Endothelial cell of umbilical vein (primary cell): ENCODE data around the gene CCL2. TPM values are rescaled to one million over a fixed set of nuclear protein-coding genes. Genes with fewer than 3 reads are reported as not detected.

Experiments used
- BruUV-seq: library from RNA; stranded (reverse); fragments of 400-500 nt; replicated peaks from 2 replicates; lab custom pipeline; 2021; lab: Mats Ljungman, UMichigan
- CTCF ChIA-PET: fragments of 300-600, 350-600 bp; sonication (Branson Sonifier 250); formaldehyde crosslinking; loops from one replicate; lab custom pipeline; 2021; ENCODE audit warnings: antibody characterized with exemption, inconsistent platforms; lab: Charles Lee
- POLR2A ChIA-PET: fragments of 300-600, 350-600 bp; sonication (Branson Sonifier 250); formaldehyde crosslinking; loops from one replicate; lab custom pipeline; 2021; ENCODE audit warnings: antibody characterized with exemption, inconsistent platforms; lab: Charles Lee
- DNase-seq: peaks from one replicate; pipeline ENCODE4 v3.0.0-alpha.2; 2011; ENCODE audit warnings: low read depth, low spot score
- FAIRE-seq: peaks from 2 replicates; lab custom pipeline; 2011; peaks lifted over from hg19 to GRCh38; lab: Jason Lieb, UNC
- H2AFZ ChIP-seq: 2 replicates; pipeline ENCODE4 v1.6.0; 2012; ENCODE audit warnings: low read depth, low read length, control low read depth, inconsistent platforms
- H3K27ac ChIP-seq: 2 replicates; pipeline ENCODE4 v1.5.1; 2011; ENCODE audit warnings: low read depth, mild to moderate bottlenecking, control low read depth, low read length, moderate library complexity; ENCODE audit not compliant: insufficient read depth
- H3K27me3 ChIP-seq, 2 experiments: 2 replicates each; pipeline versions ENCODE4 v1.6.0 to v1.6.1; 2011; ENCODE audit warnings: low read length in 2 of 2, mixed read lengths in 1 of 2; ENCODE audit not compliant: control insufficient read depth in 2 of 2, insufficient read depth in 2 of 2
- H3K36me3 ChIP-seq, 2 experiments: 2 replicates in 1 of 2; 3 replicates in 1 of 2; pipeline ENCODE4 v1.5.1; 2011; ENCODE audit warnings: low read length in 2 of 2, mild to moderate bottlenecking in 1 of 2, moderate library complexity in 1 of 2; ENCODE audit not compliant: control insufficient read depth in 2 of 2, insufficient read depth in 2 of 2; ENCODE audit errors: extremely low read depth in 1 of 2
- H3K4me1 ChIP-seq: 3 replicates; pipeline ENCODE4 v1.5.1; 2011; ENCODE audit warnings: mild to moderate bottlenecking, low read length; ENCODE audit not compliant: control insufficient read depth, insufficient read depth; ENCODE audit errors: extremely low read depth
- H3K4me2 ChIP-seq: 2 replicates; pipeline ENCODE4 v1.6.1; 2011; ENCODE audit warnings: low read length, control low read depth, mixed read lengths; ENCODE audit not compliant: insufficient read depth
- H3K4me3 ChIP-seq, 3 experiments: fragments of 200-600 bp in 1 of 3; sonication (generic), shearing (Covaris generic) in 1 of 3; replicated peaks in 1 of 3; 2 replicates each; pipeline ENCODE4 v1.5.1; 2011 to 2016; ENCODE audit warnings: control low read depth in 3 of 3, low read length in 3 of 3, mild to moderate bottlenecking in 2 of 3, inconsistent platforms in 1 of 3, low read depth in 1 of 3, moderate library complexity in 1 of 3; ENCODE audit not compliant: insufficient read depth in 1 of 3
- H3K79me2 ChIP-seq: 2 replicates; pipeline ENCODE4 v1.6.0; 2012; ENCODE audit warnings: low read length, inconsistent platforms; ENCODE audit not compliant: control insufficient read depth, insufficient read depth
- H3K9ac ChIP-seq: replicated peaks from 2 replicates; pipeline ENCODE3; 2011; ENCODE audit warnings: low read length, control low read depth; ENCODE audit not compliant: insufficient read depth; ENCODE audit errors: extremely low read depth
- H3K9me1 ChIP-seq: replicated peaks from 3 replicates; pipeline ENCODE4 v1.6.0; 2011; ENCODE audit warnings: mild to moderate bottlenecking, low read length; ENCODE audit not compliant: control insufficient read depth, insufficient read depth; ENCODE audit errors: extremely low read depth
- H3K9me3 ChIP-seq: replicated peaks from 2 replicates; pipeline ENCODE4 v1.5.1; 2012; ENCODE audit warnings: low read length, inconsistent platforms; ENCODE audit not compliant: control insufficient read depth, insufficient read depth
- H4K20me1 ChIP-seq: replicated peaks from 2 replicates; pipeline ENCODE3; 2011; ENCODE audit warnings: mild to moderate bottlenecking, low read length; ENCODE audit not compliant: control insufficient read depth, insufficient read depth; ENCODE audit errors: extremely low read depth
- EZH2 ChIP-seq: IDR thresholded peaks from 2 replicates; pipeline ENCODE4 v1.6.1; 2012; ENCODE audit warnings: borderline replicate concordance, low read depth, mild to moderate bottlenecking, moderate library complexity, low read length, inconsistent platforms; ENCODE audit not compliant: severe bottlenecking
- FOS ChIP-seq: IDR thresholded peaks from 2 replicates; pipeline ENCODE4 v1.6.1; 2011; ENCODE audit warnings: mild to moderate bottlenecking, low read length, moderate library complexity, borderline replicate concordance; ENCODE audit not compliant: insufficient read depth
- GATA2 ChIP-seq: IDR thresholded peaks from 2 replicates; pipeline ENCODE4 v1.7.0; 2011; ENCODE audit warnings: low read depth, mild to moderate bottlenecking, moderate library complexity, mixed read lengths, low read length; ENCODE audit not compliant: insufficient read length, insufficient read depth
- JUN ChIP-seq: IDR thresholded peaks from 2 replicates; pipeline ENCODE4 v1.6.1; 2011; ENCODE audit warnings: borderline replicate concordance, low read depth; ENCODE audit not compliant: insufficient read length, insufficient read depth
- MYC ChIP-seq: IDR thresholded peaks from one replicate; pipeline ENCODE4 v1.6.1; 2011; ENCODE audit warnings: mild to moderate bottlenecking, low read depth, low read length
- POLR2A ChIP-seq: IDR thresholded peaks from 2 replicates; pipeline ENCODE4 v1.6.1; 2012; ENCODE audit warnings: low read depth, mild to moderate bottlenecking, control low read depth, low read length
- POLR2AphosphoS5 ChIP-seq: IDR thresholded peaks from 2 replicates; pipeline ENCODE4 v1.6.1; 2012; ENCODE audit warnings: low read depth, mild to moderate bottlenecking, control low read depth, low read length, moderate library complexity; ENCODE audit not compliant: insufficient read depth
- dilution Hi-C: fragments of 300-500 bp; cut with MboI; formaldehyde crosslinking; loops from one replicate; pipeline ENCODE4 v1.15.0; 2019; ENCODE audit warnings: low sequenced_read_pairs; ENCODE audit not compliant: extremely low pct_ligation_motif_present
- intact Hi-C: fragments of 100-400 bp; cut with micrococcal nuclease; formaldehyde crosslinking; loops from one replicate; pipeline ENCODE4 v1.10.0; 2022
- polyA plus RNA-seq, 4 experiments: library from polyadenylated mRNA; depleted of rRNA in 3 of 4; stranded (reverse) in 3 of 4; unstranded in 1 of 4; fragments of >200 nt; gene quantifications; 2 replicates each; pipeline versions ENCODE4 v1.2.1 to v1.2.3, GENCODE V29; 2011 to 2012; ENCODE audit warnings: missing spikeins in 1 of 4
- total RNA-seq: library from RNA; stranded (reverse); gene quantifications from 2 replicates; pipeline ENCODE4 v1.2.3, GENCODE V29; 2021
- TF ChIP-seq, protein P1 (sequence below), 2 donors: IDR thresholded peaks; 1 replicate in 1 of 2; 2 replicates in 1 of 2; pipeline ENCODE4 v1.5.1; 2011; ENCODE audit warnings: low read length in 2 of 2, mild to moderate bottlenecking in 2 of 2, moderate library complexity in 2 of 2, control low read depth in 1 of 2, inconsistent platforms in 1 of 2, low read depth in 1 of 2; ENCODE audit not compliant: insufficient read depth in 1 of 2; ENCODE audit errors: extremely low read depth in 1 of 2
- TF ChIP-seq, protein P2 (sequence below): IDR thresholded peaks from 2 replicates; pipeline ENCODE4 v1.6.1; 2011; ENCODE audit not compliant: insufficient read depth, insufficient read length

The CCL2 gene
- total and polyA plus RNA-seq, 2 donors (not counting 3 experiments of a cell fraction or from before 2014, with no cell fraction given): 238 to 599 TPM

DNA sequence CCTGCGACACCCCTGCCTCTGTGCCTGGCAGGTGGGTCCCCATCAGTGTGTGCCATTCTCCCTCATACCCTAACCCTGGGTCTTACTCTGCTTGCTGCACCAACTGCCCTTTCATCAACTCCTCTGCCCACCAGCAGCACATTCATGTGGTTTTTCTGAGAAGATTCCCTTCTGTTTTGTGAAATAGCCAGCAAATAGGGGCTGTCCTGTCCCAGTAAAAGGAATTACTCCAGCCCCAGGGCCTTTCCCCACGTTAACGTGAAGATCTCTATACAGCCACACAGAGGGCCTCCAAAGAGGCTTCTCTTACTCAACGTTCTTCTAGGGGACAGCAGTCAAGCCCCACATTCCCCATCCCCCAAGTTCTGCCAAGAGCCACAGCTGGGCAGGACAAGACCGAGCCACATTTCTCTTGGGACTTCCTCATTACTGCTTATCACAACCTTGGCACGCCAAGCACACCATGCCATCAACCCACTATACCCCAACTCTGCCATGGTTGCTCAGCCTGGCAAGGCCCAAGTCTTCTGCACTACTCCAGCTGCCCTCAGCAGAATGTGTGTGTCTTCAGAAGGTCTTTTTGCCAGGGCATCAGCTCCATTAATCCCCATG lies 18.7 kb upstream of the CCL2 start:
- Histone ChIP-seq H3K4me1 (peaks cover 62% of the 10 kb centered on the region), H3K9me1 (no peaks in the 10 kb centered on the region), H3K36me3 (no peaks in the 10 kb centered on the region), H3K9ac (no peak overlapping the region), H3K79me2 (no peaks in the 10 kb centered on the region), H3K9me3 (no peaks in the 10 kb centered on the region), H3K27ac (peak overlapping the region; percentile 78), H2AFZ (no peak overlapping the region), H4K20me1 (no peaks in the 10 kb centered on the region), H3K4me2 (no peak overlapping the region), H3K4me3 (no peak overlapping the region), H3K27me3 (no peaks in the 10 kb centered on the region)
- DNase-seq: no peak
- POLR2A ChIA-PET: interaction anchor here (1.3 kb wide), 1 partner anchor 16 kb away, joined by 9 read pairs; no protein-coding TSS in a partner anchor
- TF ChIP-seq MYC: no peak
- TF ChIP-seq, protein P1, sequence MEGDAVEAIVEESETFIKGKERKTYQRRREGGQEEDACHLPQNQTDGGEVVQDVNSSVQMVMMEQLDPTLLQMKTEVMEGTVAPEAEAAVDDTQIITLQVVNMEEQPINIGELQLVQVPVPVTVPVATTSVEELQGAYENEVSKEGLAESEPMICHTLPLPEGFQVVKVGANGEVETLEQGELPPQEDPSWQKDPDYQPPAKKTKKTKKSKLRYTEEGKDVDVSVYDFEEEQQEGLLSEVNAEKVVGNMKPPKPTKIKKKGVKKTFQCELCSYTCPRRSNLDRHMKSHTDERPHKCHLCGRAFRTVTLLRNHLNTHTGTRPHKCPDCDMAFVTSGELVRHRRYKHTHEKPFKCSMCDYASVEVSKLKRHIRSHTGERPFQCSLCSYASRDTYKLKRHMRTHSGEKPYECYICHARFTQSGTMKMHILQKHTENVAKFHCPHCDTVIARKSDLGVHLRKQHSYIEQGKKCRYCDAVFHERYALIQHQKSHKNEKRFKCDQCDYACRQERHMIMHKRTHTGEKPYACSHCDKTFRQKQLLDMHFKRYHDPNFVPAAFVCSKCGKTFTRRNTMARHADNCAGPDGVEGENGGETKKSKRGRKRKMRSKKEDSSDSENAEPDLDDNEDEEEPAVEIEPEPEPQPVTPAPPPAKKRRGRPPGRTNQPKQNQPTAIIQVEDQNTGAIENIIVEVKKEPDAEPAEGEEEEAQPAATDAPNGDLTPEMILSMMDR (IDR thresholded peaks at IDR 0.05; ENCODE audit: extremely low read depth in 1 of 2, insufficient read depth in 1 of 2, low read depth in 1 of 2, low read length in 2 of 2): no peak
- intact Hi-C loops: no loop called here
- dilution Hi-C loops: no loop called here
- FAIRE-seq: no peak
- BruUV-seq: TSS peak; percentile 39
- CTCF ChIA-PET: interaction anchor here (1.2 to 3.6 kb wide), 7 partner anchors 15 to 125 kb away, joined by 3 to 51 read pairs (median 5); partner anchors contain the start of gene CCL2

DNA sequence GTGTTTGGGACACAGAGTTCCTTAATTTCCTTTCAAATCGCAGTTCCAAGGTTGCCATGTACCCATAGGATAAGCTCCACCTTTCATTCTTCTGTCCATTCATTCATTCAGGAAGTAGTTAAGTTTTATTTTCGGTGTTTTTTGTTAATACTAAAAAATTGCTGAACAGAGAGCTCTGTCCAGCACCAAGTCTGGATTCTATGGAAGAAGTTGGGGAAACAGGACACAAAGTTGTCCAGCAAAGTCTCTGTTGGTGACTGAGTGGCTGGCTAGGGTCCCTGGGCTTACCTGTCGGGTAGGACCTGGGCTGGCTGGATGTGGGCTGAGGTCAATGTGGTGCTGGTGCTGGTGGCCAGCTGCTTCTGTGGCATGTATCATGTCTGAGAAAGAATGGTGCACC lies 17.6 kb upstream of the CCL2 start:
- dilution Hi-C loops: no loop called here
- peak; percentile 44 for FAIRE-seq
- POLR2A ChIA-PET: interaction anchor here (2.3 to 2.6 kb wide), 2 partner anchors 11 to 15 kb away, joined by 12 to 14 read pairs; no protein-coding TSS in a partner anchor

More for the DNA sequence above, 17.6 kb upstream of the CCL2 start:
- Histone ChIP-seq H3K4me3 (no peak overlapping the region), H2AFZ (no peak overlapping the region), H4K20me1 (no peaks in the 10 kb centered on the region), H3K9me1 (no peaks in the 10 kb centered on the region), H3K9me3 (no peaks in the 10 kb centered on the region), H3K4me2 (no peak overlapping the region), H3K36me3 (no peaks in the 10 kb centered on the region), H3K79me2 (no peaks in the 10 kb centered on the region), H3K27me3 (no peaks in the 10 kb centered on the region), H3K4me1 (peaks cover 73% of the 10 kb centered on the region), H3K27ac (peak overlapping the region; percentile 99), H3K9ac (no peak overlapping the region)
- DNase-seq: peak; percentile 17
- intact Hi-C loops: no loop called here
- no peak for TF ChIP-seq EZH2
- TF ChIP-seq POLR2AphosphoS5: no peak
- TF ChIP-seq, protein P2, sequence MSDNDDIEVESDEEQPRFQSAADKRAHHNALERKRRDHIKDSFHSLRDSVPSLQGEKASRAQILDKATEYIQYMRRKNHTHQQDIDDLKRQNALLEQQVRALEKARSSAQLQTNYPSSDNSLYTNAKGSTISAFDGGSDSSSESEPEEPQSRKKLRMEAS: no peak
- TF ChIP-seq JUN: no peak
- TF ChIP-seq MYC: no peak
- TF ChIP-seq POLR2A: no peak
- TF ChIP-seq GATA2: no peak
- TF ChIP-seq, protein P1 (IDR thresholded peaks at IDR 0.05; ENCODE audit: extremely low read depth in 1 of 2, insufficient read depth in 1 of 2, low read depth in 1 of 2, low read length in 2 of 2): no peak
- TF ChIP-seq FOS: no peak
- CTCF ChIA-PET: interaction anchor here (0.8 to 3.6 kb wide), 12 partner anchors 10 to 123 kb away, joined by 3 to 51 read pairs (median 4); partner anchors contain the start of genes CCL2 and CCL7
- BruUV-seq: no TSS peak
